HS-27A (cell line): ENCODE data around the gene SNRPD2.
"Not testable (repeated sequence)": the region's sequence is repeated elsewhere in the genome, so short reads cannot be mapped to it uniquely, and the experiment has no call there.

Experiments
- DNase-seq: peaks from one replicate; pipeline ENCODE4 v3.0.0-alpha.2; 2012; ENCODE audit warnings: low read depth, missing footprints

Gene SNRPD2

GRCh38 chr19:45691516-45692186 is at the start of gene SNRPD2:
Gene SNRPD2 (minus strand): TSS chr19:45691953. CDS start chr19:45691888, 65 bp downstream.
- peak; percentile 96 for DNase-seq

- DNase-seq, result no peak
These were observed 48.0 kb upstream of the SNRPD2 start for GRCh38 chr19:45739498-45740439.

- DNase-seq, result no peak
These were observed 41.5 kb upstream of the SNRPD2 start, which contains the start of gene MEIOSIN for GRCh38 chr19:45733160-45733810. Gene MEIOSIN (plus strand): TSS chr19:45733439. CDS start chr19:45735377, 1,938 bp downstream.

- peak; percentile 98 for DNase-seq
These were observed 38.9 kb upstream of the SNRPD2 start, which contains the start of gene FBXO46 for GRCh38 chr19:45730368-45731288. Gene FBXO46 (minus strand): TSS chr19:45730896. CDS start chr19:45713495, 17,401 bp downstream.

- DNase-seq, result no peak
These were observed 38.1 kb upstream of the SNRPD2 start for GRCh38 chr19:45729800-45730290.

- not testable (repeated sequence) for DNase-seq
These were observed 36.9 kb upstream of the SNRPD2 start for GRCh38 chr19:45728683-45729082.

- DNase-seq, result not testable (repeated sequence)
These were observed 28.3 kb upstream of the SNRPD2 start for GRCh38 chr19:45720065-45720464.

- no peak for DNase-seq
These were observed 26.4 kb upstream of the SNRPD2 start for GRCh38 chr19:45717983-45718650.

GRCh38 chr19:45717131-45717982 is 25.6 kb upstream of the SNRPD2 start:
- DNase-seq, result peak; percentile 97

- DNase-seq, result no peak
These were observed 24.8 kb upstream of the SNRPD2 start for GRCh38 chr19:45716359-45717130.

- DNase-seq, result no peak
These were observed 23.4 kb upstream of the SNRPD2 start for GRCh38 chr19:45715139-45715538.

- DNase-seq, result no peak
These were observed 21.4 kb upstream of the SNRPD2 start for GRCh38 chr19:45713141-45713540.

- DNase-seq, result no peak
These were observed 20.9 kb upstream of the SNRPD2 start for GRCh38 chr19:45712699-45713067.

- no peak for DNase-seq
These were observed 20.3 kb upstream of the SNRPD2 start for GRCh38 chr19:45711851-45712698.

- no peak for DNase-seq
These were observed 18.8 kb upstream of the SNRPD2 start for GRCh38 chr19:45710356-45711130.

- no peak for DNase-seq
These were observed 14.1 kb upstream of the SNRPD2 start for GRCh38 chr19:45705710-45706415.
